ENCODE results near the gene RANBP9. TPM values are rescaled to one million over a fixed set of nuclear protein-coding genes. Genes with fewer than 3 reads are reported as not detected.

RANBP9 gene
- total RNA-seq, 5 donors from 2014 or later (not counting 1 experiment from before 2014, with no cell fraction given): 44.9 to 59.4 (median 46.8) TPM

- no peaks in the 10 kb centered on the region for H3K27me3 Mint-ChIP-seq
- ChIA-PET CTCF (no interaction called here), POLR2A (no interaction called here)
- no peaks in the 10 kb centered on the region for H3K9me3 Mint-ChIP-seq
- DNase-seq (no peak), ATAC-seq (replicated peaks in 1 of 4) (no peak)
- no peak overlapping the region for H3K27ac Mint-ChIP-seq
- WGBS (ENCODE audit: insufficient coverage): 91% methylated on average over 4 of the region's 6 CpGs
- H3K36me3 ChIP-seq (ENCODE audit: control insufficient read depth in 2 of 2, extremely low read depth in 1 of 2, insufficient read depth in 1 of 2, low read length in 1 of 2): peaks cover 16 to 53% of the 10 kb centered on the region in 2 donors
- H3K27ac ChIP-seq (ENCODE audit: low read length): no peak overlapping the region
- H3K27me3 ChIP-seq (replicated peaks in 1 of 2; ENCODE audit: control insufficient read depth in 2 of 2, extremely low read depth in 1 of 2, insufficient read depth in 2 of 2, low read length in 1 of 2): no peaks in the 10 kb centered on the region
- peaks cover 33% of the 10 kb centered on the region for H3K36me3 Mint-ChIP-seq
- H3K4me3 Mint-ChIP-seq: no peak overlapping the region
- no peak overlapping the region for H3K4me3 ChIP-seq (ENCODE audit: control insufficient read depth in 1 of 2, extremely low read depth in 1 of 2, low read length in 1 of 2)
- peaks cover 0 to 2% (median 0%) of the 10 kb centered on the region in 3 donors for H3K4me1 Mint-ChIP-seq
- no peaks in the 10 kb centered on the region for H3K9me3 ChIP-seq
- no peaks in the 10 kb centered on the region for H3K4me1 ChIP-seq (ENCODE audit: control insufficient read depth in 1 of 2, extremely low read depth in 1 of 2, insufficient read depth in 2 of 2, low read length in 2 of 2)
Observed at GRCh38 chr6:13593720-13594119, 117.9 kb downstream of the RANBP9 start.

DNA sequence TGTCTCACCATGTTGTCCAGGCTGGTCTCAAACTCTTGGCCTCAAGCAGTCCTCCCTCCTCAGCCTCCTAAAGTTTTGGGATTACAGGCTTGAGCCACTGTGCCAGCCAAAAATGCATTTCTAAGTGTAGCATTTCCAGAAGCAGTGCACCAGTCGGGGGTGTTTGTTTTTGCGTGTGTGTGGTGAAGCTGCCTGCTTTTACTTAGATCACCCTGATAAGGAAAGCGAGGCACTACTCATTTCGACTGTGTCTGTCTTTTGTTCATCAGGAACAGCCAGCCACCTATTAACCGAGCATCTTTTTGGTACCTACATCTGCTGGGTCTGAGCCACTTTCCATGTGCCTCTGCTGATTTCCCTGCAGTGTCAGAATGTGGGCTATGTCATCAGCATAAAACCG is 118.5 kb downstream of the RANBP9 start:
- Mint-ChIP-seq H3K4me1 (peaks cover 0 to 2% (median 0%) of the 10 kb centered on the region in 3 donors), H3K9me3 (no peaks in the 10 kb centered on the region), H3K4me3 (no peak overlapping the region), H3K36me3 (peaks cover 33% of the 10 kb centered on the region), H3K27ac (no peak overlapping the region), H3K27me3 (no peaks in the 10 kb centered on the region)
- Histone ChIP-seq H3K9me3 (no peaks in the 10 kb centered on the region), H3K36me3 (ENCODE audit: control insufficient read depth in 2 of 2, extremely low read depth in 1 of 2, insufficient read depth in 1 of 2, low read length in 1 of 2) (peaks cover 15 to 56% of the 10 kb centered on the region in 2 donors), H3K4me3 (ENCODE audit: control insufficient read depth in 1 of 2, extremely low read depth in 1 of 2, low read length in 1 of 2) (no peak overlapping the region), H3K27ac (ENCODE audit: low read length) (no peak overlapping the region), H3K27me3 (replicated peaks in 1 of 2; ENCODE audit: control insufficient read depth in 2 of 2, extremely low read depth in 1 of 2, insufficient read depth in 2 of 2, low read length in 1 of 2) (no peaks in the 10 kb centered on the region), H3K4me1 (ENCODE audit: control insufficient read depth in 1 of 2, extremely low read depth in 1 of 2, insufficient read depth in 2 of 2, low read length in 2 of 2) (no peaks in the 10 kb centered on the region)
- DNase-seq (no peak), ATAC-seq (replicated peaks in 1 of 4) (no peak)
- WGBS (ENCODE audit: insufficient coverage): 66% methylated on average over 3 of the region's 6 CpGs
- ChIA-PET CTCF (interaction anchor here in 1 of 2 donors (0.7 kb wide), 1 partner anchor 54 kb away, joined by 3 read pairs; no protein-coding TSS in a partner anchor), POLR2A (no interaction called here)

- Mint-ChIP-seq H3K27me3 (no peaks in the 10 kb centered on the region), H3K36me3 (peaks cover 29% of the 10 kb centered on the region), H3K4me3 (no peak overlapping the region), H3K4me1 (peaks cover 0 to 2% (median 0%) of the 10 kb centered on the region in 3 donors), H3K27ac (no peak overlapping the region), H3K9me3 (no peaks in the 10 kb centered on the region)
- no peak for ATAC-seq (replicated peaks in 1 of 4)
- ChIA-PET POLR2A (no interaction called here), CTCF (no interaction called here)
- over 99% methylated on average over 19 of the region's 21 CpGs for WGBS (ENCODE audit: insufficient coverage)
- Histone ChIP-seq H3K27me3 (replicated peaks in 1 of 2; ENCODE audit: control insufficient read depth in 2 of 2, extremely low read depth in 1 of 2, insufficient read depth in 2 of 2, low read length in 1 of 2) (no peaks in the 10 kb centered on the region), H3K9me3 (no peaks in the 10 kb centered on the region), H3K4me1 (ENCODE audit: control insufficient read depth in 1 of 2, extremely low read depth in 1 of 2, insufficient read depth in 2 of 2, low read length in 2 of 2) (no peaks in the 10 kb centered on the region), H3K27ac (ENCODE audit: low read length) (no peak overlapping the region), H3K4me3 (ENCODE audit: control insufficient read depth in 1 of 2, extremely low read depth in 1 of 2, low read length in 1 of 2) (no peak overlapping the region), H3K36me3 (ENCODE audit: control insufficient read depth in 2 of 2, extremely low read depth in 1 of 2, insufficient read depth in 1 of 2, low read length in 1 of 2) (peaks cover 15 to 58% of the 10 kb centered on the region in 2 donors)
- DNase-seq: no peak
Observed at GRCh38 chr6:13591205-13591921, 120.3 kb downstream of the RANBP9 start.

DNA sequence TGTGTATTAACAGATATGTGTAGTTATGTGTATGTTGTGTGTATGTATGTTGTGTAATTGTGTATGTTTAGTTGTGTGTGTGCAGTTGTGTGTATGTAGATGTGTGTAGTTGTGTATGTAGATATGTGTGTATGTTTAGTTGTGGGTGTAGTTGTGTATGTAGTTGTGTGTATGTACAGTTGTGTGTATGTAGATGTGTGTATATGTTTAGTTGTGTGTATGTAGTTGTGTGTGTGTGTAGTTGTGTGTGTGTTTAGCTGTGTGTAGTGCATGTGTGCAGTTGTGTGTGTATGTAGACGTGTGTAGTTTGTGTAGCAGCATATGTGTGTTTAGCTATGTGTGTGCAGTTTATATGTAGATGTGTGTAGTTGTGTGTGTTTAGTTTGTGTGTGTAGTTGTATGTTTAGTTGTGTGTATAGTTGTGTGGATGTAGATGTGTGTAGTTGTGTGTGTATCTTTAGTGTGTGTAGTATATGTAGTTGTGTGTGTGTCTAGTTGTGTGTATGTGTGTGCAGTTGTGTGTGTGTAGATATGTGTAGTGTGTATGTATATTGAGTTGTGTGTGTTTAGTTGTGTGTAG is 121.0 kb downstream of the RANBP9 start:
- H3K27me3 Mint-ChIP-seq: no peaks in the 10 kb centered on the region
- peaks cover 13 to 55% of the 10 kb centered on the region in 2 donors for H3K36me3 ChIP-seq (ENCODE audit: control insufficient read depth in 2 of 2, extremely low read depth in 1 of 2, insufficient read depth in 1 of 2, low read length in 1 of 2)
- H3K4me1 Mint-ChIP-seq: peaks cover 0 to 4% (median 2%) of the 10 kb centered on the region in 3 donors
- ChIA-PET POLR2A (no interaction called here), CTCF (no interaction called here)
- no peak overlapping the region for H3K27ac Mint-ChIP-seq
- H3K9me3 Mint-ChIP-seq: no peaks in the 10 kb centered on the region
- H3K4me3 Mint-ChIP-seq: no peak overlapping the region
- no peak overlapping the region for H3K27ac ChIP-seq (ENCODE audit: low read length)
- H3K9me3 ChIP-seq: no peaks in the 10 kb centered on the region
- H3K36me3 Mint-ChIP-seq: peaks cover 31% of the 10 kb centered on the region
- no peaks in the 10 kb centered on the region for H3K4me1 ChIP-seq (ENCODE audit: control insufficient read depth in 1 of 2, extremely low read depth in 1 of 2, insufficient read depth in 2 of 2, low read length in 2 of 2)
- H3K27me3 ChIP-seq (replicated peaks in 1 of 2; ENCODE audit: control insufficient read depth in 2 of 2, extremely low read depth in 1 of 2, insufficient read depth in 2 of 2, low read length in 1 of 2): no peaks in the 10 kb centered on the region
- WGBS (ENCODE audit: insufficient coverage): 92% methylated on average over 1 of the region's 1 CpG
- ATAC-seq (replicated peaks in 1 of 4): no peak
- DNase-seq: no peak
- H3K4me3 ChIP-seq (ENCODE audit: control insufficient read depth in 1 of 2, extremely low read depth in 1 of 2, low read length in 1 of 2): no peak overlapping the region

DNA sequence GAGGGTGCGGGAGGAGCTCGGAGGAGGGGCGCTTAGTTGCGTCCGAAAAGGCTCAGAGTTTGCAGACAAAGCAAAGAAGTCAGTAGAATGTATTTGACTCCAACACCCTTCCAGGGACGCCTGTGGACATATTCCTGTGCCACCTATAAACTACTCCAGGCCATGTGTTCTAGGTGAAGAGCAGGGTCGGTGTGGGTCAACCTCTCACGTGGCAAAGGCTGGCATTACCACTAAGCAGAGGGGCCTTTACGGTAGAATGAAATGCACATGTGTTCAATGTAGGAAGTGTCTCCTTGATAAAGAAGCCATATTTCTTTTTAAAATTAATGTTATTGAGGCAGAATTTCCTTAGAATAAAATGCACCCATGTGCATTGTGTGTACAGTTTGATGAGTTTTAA is 121.8 kb downstream of the RANBP9 start:
- no peak for DNase-seq
- POLR2A ChIA-PET: no interaction called here
- Mint-ChIP-seq H3K9me3 (no peaks in the 10 kb centered on the region), H3K27me3 (no peaks in the 10 kb centered on the region), H3K4me1 (peaks cover 0 to 4% (median 2%) of the 10 kb centered on the region in 3 donors), H3K27ac (no peak overlapping the region), H3K4me3 (no peak overlapping the region), H3K36me3 (peaks cover 35% of the 10 kb centered on the region)
- H3K4me1 ChIP-seq (ENCODE audit: control insufficient read depth in 1 of 2, extremely low read depth in 1 of 2, insufficient read depth in 2 of 2, low read length in 2 of 2): no peaks in the 10 kb centered on the region
- H3K36me3 ChIP-seq (ENCODE audit: control insufficient read depth in 2 of 2, extremely low read depth in 1 of 2, insufficient read depth in 1 of 2, low read length in 1 of 2): peaks cover 11 to 53% of the 10 kb centered on the region in 2 donors
- H3K27ac ChIP-seq (ENCODE audit: low read length): no peak overlapping the region
- no peak overlapping the region for H3K4me3 ChIP-seq (ENCODE audit: control insufficient read depth in 1 of 2, extremely low read depth in 1 of 2, low read length in 1 of 2)
- WGBS (ENCODE audit: insufficient coverage): 97% methylated on average over 6 of the region's 9 CpGs
- no peaks in the 10 kb centered on the region for H3K9me3 ChIP-seq
- H3K27me3 ChIP-seq (replicated peaks in 1 of 2; ENCODE audit: control insufficient read depth in 2 of 2, extremely low read depth in 1 of 2, insufficient read depth in 2 of 2, low read length in 1 of 2): no peaks in the 10 kb centered on the region
- no peak for ATAC-seq (replicated peaks in 1 of 4)
- CTCF ChIA-PET: no interaction called here

DNA sequence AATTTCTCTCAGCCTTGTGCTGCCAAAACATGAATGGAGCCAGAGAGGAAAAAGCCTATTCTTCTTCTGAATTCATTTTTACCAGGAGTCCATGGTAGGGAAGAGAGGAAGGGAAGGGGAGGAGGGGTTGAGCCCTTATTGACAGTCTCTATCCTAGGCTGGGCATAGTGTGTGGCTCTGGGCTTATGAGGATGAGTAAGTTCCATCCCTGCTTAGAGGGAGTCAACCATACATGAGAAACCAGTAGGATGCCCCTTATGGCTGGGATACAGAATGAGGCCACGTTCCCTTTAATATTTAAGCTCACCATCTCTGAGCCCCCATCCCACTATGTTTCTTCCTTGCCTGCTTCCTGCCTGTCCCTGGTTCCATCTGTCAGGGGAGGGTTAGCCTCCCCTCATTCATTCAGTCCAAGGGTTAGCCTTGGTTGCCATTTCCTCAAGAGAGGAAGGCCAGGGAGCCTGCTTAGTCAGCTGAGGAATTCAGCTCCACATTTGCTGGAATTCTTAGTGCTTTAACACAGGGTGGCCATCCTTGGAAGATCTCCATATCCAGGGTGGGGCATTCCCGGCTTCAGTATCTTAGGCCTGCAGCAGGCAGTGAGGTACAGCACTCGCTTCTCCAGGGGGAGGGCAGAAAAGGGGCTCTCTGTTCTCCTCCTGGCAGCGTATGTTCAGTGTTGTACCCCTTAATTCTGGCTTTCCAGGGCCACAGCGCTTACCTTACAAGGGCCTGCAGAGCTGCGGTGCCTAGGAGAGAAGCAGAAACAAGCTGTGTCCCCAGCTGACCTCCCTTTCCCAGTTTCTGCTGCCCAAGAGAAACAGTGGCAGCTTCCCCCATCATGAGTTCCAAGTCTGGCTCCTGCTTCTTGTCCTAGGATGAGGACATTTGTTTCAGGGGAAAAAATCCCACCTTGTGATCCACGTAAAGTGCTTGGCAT is 124.8 kb downstream of the RANBP9 start:
- Histone ChIP-seq H3K27me3 (replicated peaks in 1 of 2; ENCODE audit: control insufficient read depth in 2 of 2, extremely low read depth in 1 of 2, insufficient read depth in 2 of 2, low read length in 1 of 2) (no peaks in the 10 kb centered on the region), H3K27ac (ENCODE audit: low read length) (no peak overlapping the region), H3K4me1 (ENCODE audit: control insufficient read depth in 1 of 2, extremely low read depth in 1 of 2, insufficient read depth in 2 of 2, low read length in 2 of 2) (peaks cover 0 to 3% of the 10 kb centered on the region in 2 experiments), H3K9me3 (no peaks in the 10 kb centered on the region), H3K36me3 (ENCODE audit: control insufficient read depth in 2 of 2, extremely low read depth in 1 of 2, insufficient read depth in 1 of 2, low read length in 1 of 2) (peaks cover 2 to 41% of the 10 kb centered on the region in 2 donors), H3K4me3 (ENCODE audit: control insufficient read depth in 1 of 2, extremely low read depth in 1 of 2, low read length in 1 of 2) (no peak overlapping the region)
- POLR2A ChIA-PET: no interaction called here
- 98% methylated on average over 5 of the region's 7 CpGs for WGBS (ENCODE audit: insufficient coverage)
- H3K4me1 Mint-ChIP-seq: peaks cover 0 to 4% (median 0%) of the 10 kb centered on the region in 3 donors
- CTCF ChIA-PET: interaction anchor here in 1 of 2 donors (0.6 kb wide), 1 partner anchor 239 kb away, joined by 7 read pairs; no protein-coding TSS in a partner anchor
- no peaks in the 10 kb centered on the region for H3K9me3 Mint-ChIP-seq
- H3K36me3 Mint-ChIP-seq: peaks cover 41% of the 10 kb centered on the region
- ATAC-seq (replicated peaks in 1 of 4): no peak
- H3K27me3 Mint-ChIP-seq: no peaks in the 10 kb centered on the region
- no peak overlapping the region for H3K4me3 Mint-ChIP-seq
- no peak for DNase-seq
- H3K27ac Mint-ChIP-seq: no peak overlapping the region

All from T-cell (primary cell).